HL-60/S4 (cell line): ENCODE measurements around the gene AGPAT1.
"Not testable (repeated sequence)": the region's sequence is repeated elsewhere in the genome, so short reads cannot be mapped to it uniquely, and the experiment has no call there.

ENCODE experiments used
- in situ Hi-C: fragments of 300-500 bp; cut with MboI; formaldehyde crosslinking; loops from 2 replicates; pipeline ENCODE4 v1.14.3; 2022; ENCODE audit warnings: low sequenced_read_pairs

AGPAT1 gene

GRCh38 chr6:32151181-32151862 is 24.6 kb downstream of the AGPAT1 start:
- in situ Hi-C loops = no loop called here

DNA sequence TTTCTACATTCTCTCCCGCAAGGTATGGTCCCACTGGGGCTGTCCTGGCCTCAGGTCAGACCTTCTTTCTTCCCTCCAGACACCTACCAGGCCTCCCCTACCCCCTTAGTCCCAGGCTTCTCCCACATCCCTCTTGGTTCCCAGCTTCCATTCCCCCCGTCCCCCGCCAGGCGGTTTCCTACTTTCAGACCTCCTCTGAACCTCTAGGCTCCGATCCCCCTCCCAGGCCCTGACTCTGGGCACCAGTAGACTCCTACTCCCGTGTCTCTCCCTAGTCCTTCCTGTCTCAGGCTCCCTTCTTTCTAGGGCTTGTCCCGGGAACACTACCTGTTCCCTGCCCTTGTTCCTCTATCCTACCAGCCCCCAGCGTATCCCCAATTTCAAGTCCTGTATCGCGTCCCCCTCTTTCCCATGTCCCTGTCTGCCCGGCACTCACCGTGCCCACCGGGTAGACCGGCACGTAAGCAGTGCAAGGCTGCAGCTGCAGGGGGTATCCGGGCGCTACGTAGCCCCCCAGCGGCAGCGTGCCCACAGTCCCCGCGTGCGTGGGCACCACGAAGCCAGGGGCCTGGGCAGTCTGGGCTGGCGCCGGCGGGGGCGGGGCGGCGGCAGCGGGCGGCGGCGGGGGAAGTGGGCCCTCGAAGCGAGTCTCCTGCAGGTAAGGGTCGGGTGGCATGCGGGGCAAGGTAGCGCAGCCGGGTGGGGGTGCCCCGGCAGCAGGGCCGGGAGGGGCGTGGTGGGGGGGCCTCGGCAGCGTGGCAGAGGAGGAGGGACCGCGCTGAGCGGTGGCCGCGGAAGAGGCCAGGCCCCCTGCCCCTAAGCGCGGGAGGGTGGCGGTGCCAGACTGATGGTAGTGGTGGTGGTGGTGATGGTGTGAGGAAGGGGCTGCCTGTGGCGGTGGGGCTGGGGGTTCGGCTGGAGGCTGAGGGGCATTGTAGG is 25.7 kb downstream of the AGPAT1 start:
- in situ Hi-C loops = no loop called here

- in situ Hi-C loops = no loop called here
These were observed 26.7 kb downstream of the AGPAT1 start for GRCh38 chr6:32149092-32149755.

GRCh38 chr6:32148289-32149091 is 27.4 kb downstream of the AGPAT1 start:
- in situ Hi-C loops = no loop called here

DNA sequence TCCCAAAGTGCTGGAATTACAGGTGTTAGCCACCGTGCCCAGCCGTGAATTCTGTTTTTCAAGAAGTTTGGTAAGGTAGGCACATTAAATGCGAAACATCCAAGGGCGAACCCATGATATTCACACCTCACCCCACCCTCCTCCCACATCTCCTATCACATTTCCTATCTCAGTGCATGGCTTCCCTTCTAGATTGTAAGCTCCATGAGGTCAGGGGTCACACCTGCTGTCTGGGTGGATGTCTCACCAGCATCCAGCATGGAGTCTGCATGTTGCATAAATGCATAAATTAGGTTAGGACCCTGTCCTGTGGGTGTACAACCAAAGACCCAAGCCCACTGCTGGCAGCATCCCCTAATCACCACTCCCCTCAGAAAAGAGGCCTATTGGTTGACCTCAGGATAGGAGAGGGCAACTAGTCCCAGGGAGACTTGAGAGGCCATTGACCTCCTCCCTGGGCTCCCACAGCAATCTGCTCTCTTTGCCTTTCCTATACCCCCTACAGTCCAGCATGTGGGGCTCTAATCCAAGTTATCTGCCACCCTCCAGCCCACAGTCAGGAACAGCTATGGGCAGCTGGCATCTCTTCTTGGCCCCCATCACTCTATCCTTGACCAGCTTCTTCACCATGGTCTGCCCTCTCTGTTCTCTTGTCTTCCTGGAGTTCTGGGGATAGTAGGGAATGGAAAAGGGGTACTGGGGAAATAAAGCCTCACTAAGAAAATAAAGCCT is 28.3 kb downstream of the AGPAT1 start:
- in situ Hi-C loops = no loop called here

GRCh38 chr6:32146687-32147086 is 29.2 kb downstream of the AGPAT1 start:
- in situ Hi-C loops = no loop called here

- in situ Hi-C loops = no loop called here
These were observed 29.6 kb downstream of the AGPAT1 start for GRCh38 chr6:32146287-32146686.

DNA sequence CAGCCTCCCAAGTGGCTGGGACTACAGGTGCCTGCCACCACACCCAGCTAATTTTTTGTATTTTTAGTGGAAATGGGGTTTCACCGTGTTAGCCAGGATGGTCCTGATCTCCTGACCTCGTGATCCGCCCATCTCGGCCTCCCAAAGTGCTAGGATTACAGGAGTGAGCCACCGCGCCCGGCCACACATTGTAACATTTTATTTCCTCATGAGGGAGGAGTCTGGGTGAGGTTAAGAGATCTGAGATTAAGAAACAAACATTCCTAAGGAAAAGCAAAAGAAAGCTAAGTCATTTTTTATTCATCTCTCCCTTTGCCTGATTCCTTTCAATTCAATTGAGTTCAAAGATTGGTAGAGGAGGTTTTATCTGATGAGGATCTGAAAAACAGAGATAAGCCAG is 31.6 kb downstream of the AGPAT1 start:
- in situ Hi-C loops = not testable (repeated sequence)

DNA sequence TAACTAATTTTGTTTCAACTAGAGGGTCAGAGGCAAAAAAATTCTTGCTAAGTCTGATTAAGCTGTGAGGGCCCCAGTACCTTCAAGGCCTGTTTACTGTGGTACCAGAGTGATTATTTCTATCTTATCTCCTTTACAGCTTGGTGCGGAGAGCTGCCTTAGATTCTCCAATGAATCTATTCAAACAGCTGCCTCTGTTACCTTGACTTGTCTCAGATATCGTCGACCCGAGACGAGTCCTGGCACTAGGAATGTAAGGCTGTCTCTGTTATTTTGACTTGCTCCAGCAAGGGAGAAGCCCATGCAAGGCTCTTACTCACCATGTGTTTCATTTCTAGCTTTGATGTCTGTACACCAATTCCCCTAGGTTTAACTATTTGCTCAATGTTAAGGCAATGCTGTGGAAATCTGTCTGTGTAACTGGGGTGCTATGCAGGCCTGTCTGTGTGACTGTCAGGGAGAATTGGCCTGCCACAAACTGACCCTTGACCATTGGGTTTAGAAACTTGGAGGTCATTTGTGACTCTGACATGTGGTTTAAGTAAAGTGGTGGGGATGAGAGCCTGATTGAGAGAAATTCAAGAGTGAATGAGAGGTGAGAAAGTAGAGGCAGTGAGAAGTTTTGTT is 35.4 kb downstream of the AGPAT1 start:
- in situ Hi-C loops = no loop called here

DNA sequence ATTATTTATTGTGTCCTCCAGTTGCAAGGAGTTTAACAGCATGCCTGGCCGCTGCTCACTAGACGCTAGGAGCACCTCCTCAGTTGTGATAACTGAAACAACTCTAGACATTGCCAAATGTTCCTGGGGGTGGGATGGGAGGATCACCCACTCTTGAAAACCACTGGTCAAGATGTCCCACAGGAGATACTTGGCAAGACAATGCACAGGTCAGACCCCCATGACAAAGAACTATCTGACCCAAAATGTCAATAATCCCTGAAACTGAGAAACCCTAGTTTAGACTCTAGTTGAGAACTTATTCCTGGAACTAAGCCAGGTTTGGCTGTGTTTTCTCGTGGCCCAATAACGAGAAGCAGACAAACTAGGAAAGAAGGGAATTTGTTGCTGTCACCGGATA is 36.3 kb downstream of the AGPAT1 start:
- in situ Hi-C loops = no loop called here

DNA sequence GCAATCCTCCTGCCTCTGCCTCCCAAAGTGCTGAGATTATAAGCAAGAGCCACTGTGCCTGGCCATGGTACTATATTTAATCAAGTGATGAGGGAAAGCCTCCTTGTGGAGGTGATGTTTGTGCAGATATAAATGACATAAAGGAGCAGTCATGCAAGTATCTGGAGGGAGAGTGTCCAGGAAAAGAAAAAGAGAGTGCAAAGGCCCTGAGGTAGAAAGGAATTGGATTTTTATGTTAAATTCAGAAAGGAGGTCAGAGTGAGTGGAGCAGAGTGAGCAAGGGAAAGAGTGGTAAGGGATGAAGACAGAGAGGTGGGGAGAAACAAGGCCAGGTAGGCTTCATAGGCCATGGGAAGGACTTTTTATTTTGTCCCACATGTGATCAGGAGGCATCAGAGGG is 38.4 kb downstream of the AGPAT1 start:
- in situ Hi-C loops = no loop called here

GRCh38 chr6:32133786-32134185 is 42.1 kb downstream of the AGPAT1 start:
- in situ Hi-C loops = no loop called here

DNA sequence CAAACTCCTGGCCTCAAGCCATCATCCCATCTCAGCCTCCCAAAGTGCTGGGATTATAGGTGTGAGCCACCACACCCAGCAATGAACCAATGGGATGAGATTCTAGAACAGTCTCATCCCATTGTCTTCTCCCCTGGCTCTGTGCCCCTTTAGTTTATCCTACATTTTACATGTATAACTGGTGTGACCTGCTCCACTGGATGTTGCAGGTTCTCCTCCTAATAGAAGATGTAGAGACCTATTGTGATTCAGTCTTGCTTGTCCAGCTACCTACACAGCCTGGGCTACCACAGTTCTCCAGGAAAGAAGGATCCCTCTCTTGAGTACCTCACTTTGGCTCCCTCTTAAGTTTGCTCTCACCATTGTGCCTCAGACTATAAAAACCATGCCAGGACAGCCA is 43.8 kb downstream of the AGPAT1 start:
- in situ Hi-C loops = no loop called here

- in situ Hi-C loops = no loop called here
These were observed 44.4 kb downstream of the AGPAT1 start for GRCh38 chr6:32131439-32131948.

GRCh38 chr6:32129297-32130088 is 46.4 kb downstream of the AGPAT1 start:
- in situ Hi-C loops = no loop called here

DNA sequence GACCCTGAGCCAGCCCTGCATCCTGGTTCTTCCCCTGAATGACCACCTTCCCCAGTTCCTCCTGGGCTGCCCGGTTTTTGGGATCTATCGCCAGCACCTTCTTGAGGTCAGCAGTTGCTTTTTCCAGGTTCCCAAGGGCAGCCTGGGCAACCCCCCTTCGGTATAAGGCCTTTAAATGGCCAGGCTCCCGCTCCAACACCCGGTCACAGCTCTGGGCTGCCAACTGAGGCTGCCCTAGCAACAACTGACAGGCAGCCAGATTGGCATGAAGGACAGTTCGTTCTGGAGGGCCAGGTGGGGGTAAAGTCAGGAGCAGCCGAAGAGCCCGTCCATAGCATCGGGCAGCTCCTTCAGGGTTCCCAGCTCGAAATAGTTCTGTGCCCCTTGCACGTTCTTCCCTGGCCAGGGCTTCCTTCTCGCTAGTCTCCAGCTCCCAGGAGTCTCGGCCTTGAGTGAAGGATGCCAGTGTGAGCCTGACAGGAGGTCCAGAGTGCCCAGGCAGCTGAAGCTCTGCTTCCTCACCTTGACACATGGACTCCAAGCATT is 47.1 kb downstream of the AGPAT1 start:
- in situ Hi-C loops = no loop called here

- in situ Hi-C loops = no loop called here
These were observed 47.9 kb downstream of the AGPAT1 start, which contains the start of gene ATF6B for GRCh38 chr6:32127717-32128592. Gene ATF6B (minus strand): TSS chr6:32128246. CDS start chr6:32128207, 39 bp downstream.

DNA sequence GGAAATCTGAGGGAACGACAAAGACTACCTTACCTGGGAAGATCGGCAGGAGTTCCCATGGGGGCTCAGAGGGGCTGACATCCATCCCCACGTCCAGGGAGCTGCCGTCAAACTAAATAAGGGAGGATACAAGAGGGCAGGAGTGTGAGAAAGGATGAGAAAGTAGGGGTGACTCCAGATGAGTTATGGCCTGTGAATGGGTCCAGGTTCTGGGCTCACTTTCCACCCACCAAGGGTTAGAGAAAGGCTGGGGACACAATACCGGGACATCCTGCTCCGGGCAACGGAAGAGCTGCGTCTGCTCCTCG is 48.5 kb downstream of the AGPAT1 start:
- in situ Hi-C loops = no loop called here
